RWPE1 (cell line): ENCODE measurements around the gene INSL3.
A peak's percentile ranks its signal among the peaks of the same experiment; 100 is the strongest.

Experiments
- CTCF ChIA-PET: fragments of 350-600 bp; sonication (Branson Sonifier 250); formaldehyde crosslinking; extraction: SDS; loops from one replicate; lab custom pipeline; 2021; lab: Yijun Ruan, JAX
- POLR2A ChIA-PET: fragments of 400-600 bp; formaldehyde crosslinking; extraction: SDS; loops from one replicate; lab custom pipeline; 2020; ENCODE audit warnings: antibody characterized with exemption; ENCODE audit not compliant: low non-redundant PET; lab: Yijun Ruan, JAX
- DNase-seq: peaks from one replicate; pipeline ENCODE4 v3.0.0; 2012; ENCODE audit warnings: low spot score
- H3K27ac ChIP-seq: fragments of 450-650 bp; 2 replicates; pipeline ENCODE4 v1.5.1; 2017
- TF ChIP-seq, protein P1 (sequence below): fragments of 450-650 bp; conservative IDR thresholded peaks from 2 replicates; pipeline ENCODE4 v1.5.1; 2017; ENCODE audit warnings: low read depth, mild to moderate bottlenecking

INSL3 gene

DNA sequence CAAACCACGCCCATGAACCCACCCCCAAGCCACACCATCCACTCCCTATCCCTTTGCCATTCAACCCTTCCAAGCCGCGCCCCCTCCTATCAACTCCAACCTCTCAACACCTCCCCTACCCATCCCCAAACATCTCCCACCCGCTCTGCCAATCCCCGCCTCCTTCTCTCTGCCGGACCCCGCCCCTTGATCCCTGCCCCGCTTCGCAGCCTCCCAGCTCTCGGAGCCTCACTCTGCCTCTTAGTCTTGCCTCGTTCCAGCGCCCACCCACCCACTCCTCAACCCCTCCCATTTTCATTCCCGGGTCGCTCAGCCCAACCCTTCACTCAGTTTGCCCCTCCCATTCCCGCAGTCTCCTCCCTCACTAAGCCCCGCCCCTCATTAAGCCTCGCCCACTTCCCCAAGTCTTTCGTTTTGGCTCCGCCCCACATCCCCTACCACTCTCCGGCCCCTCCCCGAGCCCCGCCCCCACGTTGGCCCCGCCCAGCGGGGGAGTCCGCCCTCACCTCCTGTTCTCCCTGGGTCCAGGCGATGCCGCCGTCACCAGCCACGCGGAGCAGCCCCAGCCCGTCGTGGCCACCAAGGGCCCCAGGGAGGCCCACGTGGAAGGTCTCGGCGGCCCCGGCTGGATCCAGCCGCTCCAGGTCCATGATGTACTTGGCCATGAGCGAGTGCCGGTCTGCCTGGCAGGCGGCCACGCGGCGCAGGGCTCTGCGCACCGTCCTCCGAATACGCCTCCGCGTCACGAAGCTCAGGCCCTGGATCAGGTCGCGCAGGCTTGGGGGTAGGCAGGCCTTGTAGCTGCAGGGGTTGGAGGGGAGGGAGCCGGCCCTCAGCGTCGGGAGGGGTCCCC is 20.7 kb upstream of the INSL3 start:
- peak overlapping the region; percentile 68 for H3K27ac ChIP-seq
- POLR2A ChIA-PET = interaction anchor here (2.1 kb wide), 1 partner anchor 17 kb away, joined by 9 read pairs; the partner anchor contains the start of gene RPL18A
- peak; percentile 100 for DNase-seq
- TF ChIP-seq, protein P1, sequence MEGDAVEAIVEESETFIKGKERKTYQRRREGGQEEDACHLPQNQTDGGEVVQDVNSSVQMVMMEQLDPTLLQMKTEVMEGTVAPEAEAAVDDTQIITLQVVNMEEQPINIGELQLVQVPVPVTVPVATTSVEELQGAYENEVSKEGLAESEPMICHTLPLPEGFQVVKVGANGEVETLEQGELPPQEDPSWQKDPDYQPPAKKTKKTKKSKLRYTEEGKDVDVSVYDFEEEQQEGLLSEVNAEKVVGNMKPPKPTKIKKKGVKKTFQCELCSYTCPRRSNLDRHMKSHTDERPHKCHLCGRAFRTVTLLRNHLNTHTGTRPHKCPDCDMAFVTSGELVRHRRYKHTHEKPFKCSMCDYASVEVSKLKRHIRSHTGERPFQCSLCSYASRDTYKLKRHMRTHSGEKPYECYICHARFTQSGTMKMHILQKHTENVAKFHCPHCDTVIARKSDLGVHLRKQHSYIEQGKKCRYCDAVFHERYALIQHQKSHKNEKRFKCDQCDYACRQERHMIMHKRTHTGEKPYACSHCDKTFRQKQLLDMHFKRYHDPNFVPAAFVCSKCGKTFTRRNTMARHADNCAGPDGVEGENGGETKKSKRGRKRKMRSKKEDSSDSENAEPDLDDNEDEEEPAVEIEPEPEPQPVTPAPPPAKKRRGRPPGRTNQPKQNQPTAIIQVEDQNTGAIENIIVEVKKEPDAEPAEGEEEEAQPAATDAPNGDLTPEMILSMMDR = no peak
- CTCF ChIA-PET = interaction anchor here (0.7 to 0.8 kb wide), 2 partner anchors 17 to 29 kb away, joined by 3 to 4 read pairs; no protein-coding TSS in a partner anchor

DNA sequence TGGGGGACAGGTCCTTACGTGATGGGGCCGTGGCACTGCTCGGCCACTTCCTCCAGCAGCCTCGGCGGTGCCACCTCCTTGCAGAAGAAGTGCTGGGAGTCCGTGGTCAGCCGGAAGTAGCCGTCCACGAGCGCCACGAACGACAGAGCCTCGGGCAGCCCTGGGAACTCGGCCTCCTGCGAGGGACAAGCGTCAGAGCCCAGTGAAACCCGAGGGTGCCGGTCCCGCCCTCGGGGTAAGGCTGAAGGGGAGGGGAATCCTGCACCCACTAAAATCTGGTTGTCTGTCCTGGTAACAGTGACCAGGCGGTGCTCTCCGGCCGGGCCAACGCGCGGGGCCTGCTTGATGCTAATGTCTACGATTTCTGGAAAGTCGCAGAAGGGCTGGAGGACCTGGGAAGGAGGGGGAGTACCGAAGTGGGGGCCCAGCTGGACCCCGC is 20.1 kb upstream of the INSL3 start:
- H3K27ac ChIP-seq = peak overlapping the region; percentile 68
- TF ChIP-seq, protein P1 = no peak
- ChIA-PET CTCF (no interaction called here), POLR2A (no interaction called here)
- peak; percentile 48 for DNase-seq

DNA sequence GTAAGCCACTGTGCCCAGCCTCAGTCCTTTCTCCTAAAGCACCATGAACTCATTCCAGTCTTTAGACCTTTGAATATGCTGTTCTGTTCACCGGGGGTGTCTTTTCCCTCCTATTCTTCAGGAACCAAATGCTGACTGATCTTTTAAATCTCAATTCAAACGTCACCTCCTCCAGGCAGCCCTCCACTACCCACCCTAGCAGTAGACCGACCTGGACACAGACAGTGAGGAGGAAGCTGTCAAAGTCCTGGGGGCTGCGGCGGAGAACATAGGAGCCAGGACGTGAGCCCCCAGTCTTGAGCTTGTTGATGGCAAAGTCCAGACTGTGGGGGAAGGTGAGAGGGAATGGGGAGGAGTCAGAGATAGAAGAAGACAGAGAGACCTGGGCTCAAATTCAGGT is 18.7 kb upstream of the INSL3 start:
- POLR2A ChIA-PET = no interaction called here
- H3K27ac ChIP-seq = no peak overlapping the region
- TF ChIP-seq, protein P1 = no peak
- CTCF ChIA-PET = no interaction called here
- DNase-seq = no peak

DNA sequence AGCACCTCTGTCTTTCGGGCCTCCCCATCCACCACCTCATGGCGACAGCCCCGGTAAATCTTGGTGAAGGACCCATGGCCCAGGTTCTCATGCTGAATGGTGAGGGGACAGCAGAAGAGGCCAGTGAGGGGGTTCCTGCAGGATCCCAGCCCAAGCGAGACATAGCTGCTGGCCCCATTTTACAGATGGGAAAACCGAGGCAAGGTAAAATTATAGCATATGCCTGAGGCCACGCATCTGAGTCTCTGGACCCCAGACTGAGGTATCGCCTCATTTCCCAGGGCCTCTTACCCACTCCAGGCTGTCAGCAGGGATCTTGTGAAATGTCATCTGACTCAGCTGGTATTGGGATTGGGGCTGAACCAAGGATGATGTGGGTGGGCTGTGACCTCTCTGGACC is 16.7 kb upstream of the INSL3 start:
- TF ChIP-seq, protein P1 = no peak
- CTCF ChIA-PET = interaction anchor here (0.6 kb wide), 1 partner anchor 72 kb away, joined by 3 read pairs; no protein-coding TSS in a partner anchor
- H3K27ac ChIP-seq = no peak overlapping the region
- POLR2A ChIA-PET = no interaction called here
- DNase-seq = no peak

DNA sequence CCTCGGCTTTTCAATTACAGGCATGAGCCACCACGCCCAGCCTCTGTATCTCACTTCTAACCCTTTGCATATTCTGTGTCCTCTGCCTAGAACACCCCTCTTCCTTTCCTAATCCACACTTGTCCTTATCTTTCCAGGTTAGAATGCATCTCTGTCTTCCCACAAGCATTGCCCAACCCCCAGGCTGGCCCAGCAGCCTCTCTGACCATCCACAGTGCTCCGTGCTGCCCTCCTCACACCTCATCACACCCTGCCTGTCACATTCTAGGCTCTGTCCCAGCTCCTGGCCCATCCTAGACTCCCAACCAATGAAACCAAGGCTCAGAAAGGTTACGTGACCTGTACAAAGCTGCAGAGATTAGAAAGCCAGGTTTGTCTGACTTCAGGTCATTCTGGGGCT is 15.2 kb upstream of the INSL3 start:
- CTCF ChIA-PET = no interaction called here
- POLR2A ChIA-PET = no interaction called here
- TF ChIP-seq, protein P1 = no peak
- no peak overlapping the region for H3K27ac ChIP-seq
- no peak for DNase-seq

DNA sequence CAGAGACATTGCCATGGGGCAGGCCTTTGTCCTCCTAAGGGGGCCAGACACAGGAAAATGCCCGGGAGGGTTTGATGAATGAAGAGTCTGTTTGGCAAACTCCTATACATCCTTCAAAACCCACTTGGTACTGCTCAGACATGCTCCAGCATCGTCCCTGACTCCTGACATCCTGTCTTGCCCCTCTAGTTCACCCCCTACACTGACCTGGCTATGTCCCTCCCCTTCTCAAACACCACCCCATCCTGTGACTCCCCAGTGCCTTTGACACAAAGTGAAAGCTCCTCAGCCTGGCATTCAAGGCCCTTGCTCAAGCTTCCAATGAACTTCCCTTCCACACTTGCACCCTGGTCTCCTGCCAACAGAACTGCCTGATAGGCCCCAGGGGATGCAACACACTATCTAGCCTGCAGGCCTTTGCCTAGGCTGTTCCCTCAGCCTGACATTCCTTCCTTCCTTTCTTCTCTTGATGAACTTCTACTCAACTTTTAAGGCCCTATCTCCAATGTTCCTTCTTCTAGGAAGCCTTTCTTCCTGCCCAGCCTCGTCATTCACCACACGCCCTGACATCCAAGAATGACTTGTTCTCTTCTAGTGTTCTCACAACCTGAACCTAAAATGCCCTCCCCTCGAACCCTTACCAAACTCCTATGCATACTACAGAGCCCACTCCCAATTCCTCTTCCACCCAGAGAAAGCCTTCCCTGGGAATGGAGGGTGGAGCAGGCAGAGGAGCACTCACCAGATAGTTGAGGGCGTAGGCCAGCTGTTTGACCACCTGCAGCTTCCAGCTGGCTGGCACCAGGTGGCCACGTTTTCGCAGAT is 14.1 kb upstream of the INSL3 start:
- DNase-seq = no peak
- CTCF ChIA-PET = interaction anchor here (0.6 kb wide), 2 partner anchors 43 to 331 kb away, joined by 3 read pairs; no protein-coding TSS in a partner anchor

More for the DNA sequence above, 14.1 kb upstream of the INSL3 start:
- POLR2A ChIA-PET = no interaction called here
- TF ChIP-seq, protein P1 = no peak
- H3K27ac ChIP-seq = 0 out of 2 replicates have a peak overlapping the region, but pooled peaks have one; percentile 3
